HG03135 (cell line): ENCODE data around the gene HOOK1.

Experiments
- ATAC-seq: cut with Tn5 transposase; IDR thresholded peaks from one replicate; pipeline ENCODE4 v1.9.1; 2021; ENCODE audit warnings: mild to moderate bottlenecking, moderate library complexity; ENCODE audit not compliant: unreplicated experiment

HOOK1 gene

GRCh38 chr1:59814901-59815825 is at the start of gene HOOK1:
Gene HOOK1, plus strand, starts transcription at chr1:59814949. Its CDS starts 169 bp downstream, at chr1:59815118.
- peak; percentile 35 for ATAC-seq

- ATAC-seq = no peak
Measured at GRCh38 chr1:59765011-59765730, 49.6 kb upstream of the HOOK1 start.

GRCh38 chr1:59766227-59766855 is 48.4 kb upstream of the HOOK1 start:
- no peak for ATAC-seq

- ATAC-seq = no peak
Measured at GRCh38 chr1:59767119-59767518, 47.6 kb upstream of the HOOK1 start.

- no peak for ATAC-seq
Measured at GRCh38 chr1:59768792-59769735, 45.7 kb upstream of the HOOK1 start.

- ATAC-seq = no peak
Measured at GRCh38 chr1:59769736-59770095, 45.0 kb upstream of the HOOK1 start.

- ATAC-seq = no peak
Measured at GRCh38 chr1:59771361-59771760, 43.4 kb upstream of the HOOK1 start.

GRCh38 chr1:59775480-59775879 is 39.3 kb upstream of the HOOK1 start:
- ATAC-seq = no peak

GRCh38 chr1:59776960-59777852 is 37.5 kb upstream of the HOOK1 start:
- no peak for ATAC-seq

- no peak for ATAC-seq
Measured at GRCh38 chr1:59779949-59780348, 34.8 kb upstream of the HOOK1 start.

- ATAC-seq = no peak
Measured at GRCh38 chr1:59788825-59789224, 25.9 kb upstream of the HOOK1 start.

- no peak for ATAC-seq
Measured at GRCh38 chr1:59798600-59798999, 16.1 kb upstream of the HOOK1 start.

- ATAC-seq = no peak
Measured at GRCh38 chr1:59803458-59804038, 11.2 kb upstream of the HOOK1 start.

- no peak for ATAC-seq
Measured at GRCh38 chr1:59804301-59804700, 10.4 kb upstream of the HOOK1 start.

GRCh38 chr1:59805554-59805953 is 9.2 kb upstream of the HOOK1 start:
- no peak for ATAC-seq

GRCh38 chr1:59814180-59814900 is 409 bp upstream of the HOOK1 start:
- ATAC-seq = peak; percentile 98

GRCh38 chr1:59815892-59816291 is 1.1 kb downstream of the HOOK1 start:
- no peak for ATAC-seq

GRCh38 chr1:59816318-59816878 is 1.6 kb downstream of the HOOK1 start:
- no peak for ATAC-seq
